Fibroblast of mammary gland (primary cell): ENCODE data around the gene LYPD5.

Experiments used
- DNase-seq: peaks from one replicate; pipeline ENCODE4 v3.0.0-alpha.2; 2010; ENCODE audit warnings: low read depth
- H3K4me3 ChIP-seq: 2 replicates; pipeline ENCODE4 v1.5.1; 2011; ENCODE audit warnings: low read depth, mild to moderate bottlenecking, low read length, moderate library complexity; ENCODE audit not compliant: control insufficient read depth
- TF ChIP-seq, protein P1 (sequence below): conservative IDR thresholded peaks from 2 replicates; pipeline ENCODE4 v1.5.1; 2011; ENCODE audit warnings: low read depth, low read length, inconsistent platforms; ENCODE audit not compliant: control insufficient read depth, insufficient read depth

The LYPD5 gene, protein sequence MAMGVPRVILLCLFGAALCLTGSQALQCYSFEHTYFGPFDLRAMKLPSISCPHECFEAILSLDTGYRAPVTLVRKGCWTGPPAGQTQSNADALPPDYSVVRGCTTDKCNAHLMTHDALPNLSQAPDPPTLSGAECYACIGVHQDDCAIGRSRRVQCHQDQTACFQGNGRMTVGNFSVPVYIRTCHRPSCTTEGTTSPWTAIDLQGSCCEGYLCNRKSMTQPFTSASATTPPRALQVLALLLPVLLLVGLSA

DNA sequence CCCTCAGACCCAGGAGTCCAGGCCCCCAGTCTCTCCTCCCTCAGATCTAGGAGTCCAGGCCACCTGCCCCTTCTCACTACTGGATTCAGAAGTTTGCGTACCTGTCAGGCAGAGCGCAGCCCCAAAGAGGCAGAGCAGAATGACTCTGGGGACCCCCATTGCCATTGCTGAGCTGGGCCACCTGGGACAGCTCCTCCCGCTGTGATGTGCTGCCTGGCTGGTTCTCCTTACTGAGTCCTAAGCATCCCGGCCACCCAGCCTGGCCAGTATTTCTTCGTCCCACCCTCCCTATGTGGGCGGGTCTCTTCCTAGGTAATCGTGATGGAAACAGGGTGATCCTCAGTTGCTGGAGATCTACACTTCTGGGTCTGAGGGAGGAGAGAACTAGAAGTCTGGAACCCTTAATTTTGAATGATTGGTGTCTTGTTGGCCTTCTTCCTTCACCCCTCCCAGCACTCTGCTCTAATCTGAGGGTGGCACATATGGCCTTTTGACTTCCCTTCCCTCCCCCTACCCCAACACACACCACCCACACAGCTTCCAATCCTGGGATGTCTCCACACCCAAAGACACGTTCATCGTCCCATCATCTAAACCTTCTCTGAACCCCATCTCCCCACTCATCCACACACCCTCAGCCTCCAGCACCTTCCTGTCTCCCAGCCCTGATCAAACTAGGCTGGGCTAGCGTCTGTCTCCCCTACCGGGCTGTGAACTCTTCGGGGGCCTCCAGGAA lies at the start of gene LYPD5:
TSS of gene LYPD5 (minus strand) at position 232 of the 736 bp plus-strand sequence. CDS start at position 165, 67 bp downstream.
- H3K4me3 ChIP-seq: no peak within 1 kb of the TSS
- TF ChIP-seq, protein P1, sequence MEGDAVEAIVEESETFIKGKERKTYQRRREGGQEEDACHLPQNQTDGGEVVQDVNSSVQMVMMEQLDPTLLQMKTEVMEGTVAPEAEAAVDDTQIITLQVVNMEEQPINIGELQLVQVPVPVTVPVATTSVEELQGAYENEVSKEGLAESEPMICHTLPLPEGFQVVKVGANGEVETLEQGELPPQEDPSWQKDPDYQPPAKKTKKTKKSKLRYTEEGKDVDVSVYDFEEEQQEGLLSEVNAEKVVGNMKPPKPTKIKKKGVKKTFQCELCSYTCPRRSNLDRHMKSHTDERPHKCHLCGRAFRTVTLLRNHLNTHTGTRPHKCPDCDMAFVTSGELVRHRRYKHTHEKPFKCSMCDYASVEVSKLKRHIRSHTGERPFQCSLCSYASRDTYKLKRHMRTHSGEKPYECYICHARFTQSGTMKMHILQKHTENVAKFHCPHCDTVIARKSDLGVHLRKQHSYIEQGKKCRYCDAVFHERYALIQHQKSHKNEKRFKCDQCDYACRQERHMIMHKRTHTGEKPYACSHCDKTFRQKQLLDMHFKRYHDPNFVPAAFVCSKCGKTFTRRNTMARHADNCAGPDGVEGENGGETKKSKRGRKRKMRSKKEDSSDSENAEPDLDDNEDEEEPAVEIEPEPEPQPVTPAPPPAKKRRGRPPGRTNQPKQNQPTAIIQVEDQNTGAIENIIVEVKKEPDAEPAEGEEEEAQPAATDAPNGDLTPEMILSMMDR: no peak
- DNase-seq: no peak

DNA sequence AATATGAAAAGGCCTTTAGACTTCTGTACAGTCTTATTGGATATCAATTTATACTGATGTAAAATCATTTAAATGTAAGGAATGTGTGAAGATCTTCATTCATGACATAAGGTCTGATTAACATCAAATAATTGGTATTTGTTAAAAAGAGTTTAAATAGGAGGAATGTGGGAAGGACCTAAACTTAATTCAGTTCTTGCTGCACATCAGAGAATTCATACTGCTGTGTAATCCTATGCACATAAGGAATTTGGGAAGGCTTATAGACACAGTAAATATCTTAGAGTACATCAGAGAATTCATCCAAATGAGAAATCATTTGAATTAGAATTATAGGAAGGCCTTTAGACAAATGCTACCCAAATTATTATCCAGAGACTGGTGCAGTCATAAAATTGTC lies 46.6 kb upstream of the LYPD5 start:
- H3K4me3 ChIP-seq: no peak overlapping the region
- DNase-seq: no peak
- TF ChIP-seq, protein P1: no peak

DNA sequence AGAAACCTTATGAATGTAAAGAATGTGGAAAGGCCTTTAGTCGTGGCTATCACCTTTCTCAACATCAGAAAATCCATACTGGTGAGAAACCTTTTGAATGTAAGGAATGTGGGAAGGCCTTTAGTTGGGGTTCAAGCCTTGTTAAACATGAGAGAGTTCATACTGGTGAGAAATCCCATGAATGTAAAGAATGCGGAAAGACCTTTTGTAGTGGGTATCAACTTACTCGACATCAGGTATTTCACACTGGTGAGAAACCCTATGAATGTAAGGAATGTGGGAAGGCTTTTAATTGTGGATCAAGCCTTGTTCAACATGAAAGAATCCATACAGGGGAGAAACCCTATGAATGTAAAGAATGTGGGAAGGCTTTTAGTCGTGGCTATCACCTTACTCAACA lies 45.6 kb upstream of the LYPD5 start:
- H3K4me3 ChIP-seq: no peak overlapping the region
- TF ChIP-seq, protein P1: no peak
- no peak for DNase-seq

DNA sequence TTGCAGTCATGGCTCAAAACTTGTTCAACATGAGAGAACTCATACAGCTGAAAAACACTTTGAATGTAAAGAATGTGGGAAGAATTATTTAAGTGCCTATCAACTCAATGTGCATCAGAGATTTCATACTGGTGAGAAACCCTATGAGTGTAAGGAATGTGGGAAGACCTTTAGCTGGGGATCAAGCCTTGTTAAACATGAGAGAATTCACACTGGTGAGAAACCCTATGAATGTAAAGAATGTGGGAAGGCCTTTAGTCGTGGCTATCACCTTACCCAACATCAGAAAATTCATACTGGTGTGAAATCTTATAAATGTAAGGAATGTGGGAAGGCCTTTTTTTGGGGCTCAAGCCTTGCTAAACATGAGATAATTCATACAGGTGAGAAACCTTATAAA lies 45.0 kb upstream of the LYPD5 start:
- H3K4me3 ChIP-seq: no peak overlapping the region
- DNase-seq: no peak
- TF ChIP-seq, protein P1: no peak

DNA sequence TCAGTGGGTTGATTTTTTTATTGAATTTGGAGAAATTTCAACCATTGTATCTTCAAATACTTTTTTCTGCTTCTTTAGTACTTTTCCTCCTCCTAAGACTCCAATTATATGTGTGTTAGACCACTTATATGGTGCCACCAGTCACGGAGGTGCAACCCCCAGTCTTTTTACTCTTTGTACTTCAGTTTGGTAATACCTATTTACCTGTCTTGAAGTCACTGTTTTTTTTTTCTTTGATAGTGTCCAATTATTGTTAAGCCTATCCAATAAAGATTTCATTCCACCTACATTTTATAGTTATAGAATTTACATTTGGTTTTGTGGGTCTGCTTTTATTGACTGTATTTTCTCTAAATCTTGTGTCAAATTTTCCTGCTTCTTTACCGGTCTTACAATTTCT lies 39.8 kb upstream of the LYPD5 start:
- no peak for DNase-seq
- no peak overlapping the region for H3K4me3 ChIP-seq
- TF ChIP-seq, protein P1: no peak

DNA sequence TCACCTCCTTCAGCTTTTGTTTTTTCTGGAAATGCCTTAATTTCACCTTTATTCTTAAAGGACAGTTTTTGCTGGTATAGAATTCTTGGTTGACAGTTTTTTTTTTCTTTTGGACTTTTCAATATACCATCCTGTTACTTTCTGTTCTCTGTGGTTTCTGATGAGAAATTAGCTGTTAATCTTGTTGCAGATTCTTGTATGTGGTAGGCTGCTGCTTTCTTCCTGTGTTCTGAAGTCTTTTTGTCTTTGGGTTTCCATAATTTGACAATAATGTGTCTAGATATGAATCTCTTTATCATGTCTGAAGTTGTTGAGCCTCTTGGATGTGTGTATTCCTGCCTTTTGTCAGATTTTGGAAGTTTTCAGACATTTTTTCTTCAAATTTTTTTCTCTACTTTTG lies 36.9 kb upstream of the LYPD5 start:
- DNase-seq: no peak
- no peak overlapping the region for H3K4me3 ChIP-seq
- TF ChIP-seq, protein P1: no peak
